Psoas muscle (tissue), 8 donors: ENCODE measurements around the gene CHD2. TPM values are rescaled to one million over a fixed set of nuclear protein-coding genes. Genes with fewer than 3 reads are reported as not detected.

Source experiments
- ATAC-seq, 4 donors: fragments of 200-7000 bp; cut with Tn5 transposase; one replicate each; pipeline ENCODE4 v1.9.1; 2020; ENCODE audit warnings: moderate library complexity in 3 of 4, mild to moderate bottlenecking in 2 of 4
- DNase-seq, 2 donors: peaks; one replicate each; pipeline ENCODE4 v3.0.0-alpha.2; 2020
- H3K27ac ChIP-seq: fragments of 200-600 bp; one replicate; pipeline ENCODE4 v1.8.0; 2022
- H3K27me3 ChIP-seq, 3 donors: fragments of 200-600 bp in 1 of 3; one replicate each; pipeline versions ENCODE4 v1.6.1 to v1.8.0; 2013 to 2022; ENCODE audit warnings: low read length in 2 of 3, mild to moderate bottlenecking in 2 of 3, moderate library complexity in 1 of 3; ENCODE audit not compliant: insufficient read depth in 3 of 3
- H3K36me3 ChIP-seq, 2 donors: fragments of 200-600 bp in 1 of 2; one replicate each; pipeline versions ENCODE4 v1.6.1 to v1.8.0; 2013 to 2022; ENCODE audit warnings: low read depth in 1 of 2, mild to moderate bottlenecking in 1 of 2, moderate library complexity in 1 of 2; ENCODE audit not compliant: insufficient read depth in 1 of 2
- H3K4me1 ChIP-seq: fragments of 200-600 bp; one replicate; pipeline ENCODE4 v1.8.0; 2022
- H3K4me3 ChIP-seq: fragments of 200-600 bp; one replicate; pipeline ENCODE4 v1.8.0; 2022; ENCODE audit warnings: mild to moderate bottlenecking
- H3K9me3 ChIP-seq: fragments of 200-600 bp; one replicate; pipeline ENCODE4 v1.8.0; 2022
- CTCF ChIP-seq: fragments of 200-600 bp; IDR thresholded peaks from one replicate; pipeline ENCODE4 v1.8.0; 2022; ENCODE audit warnings: antibody characterized with exemption
- WGBS, 3 donors: extraction: QIAGEN DNeasy Blood & Tissue Kit; methylation state at CpG; one replicate each; pipeline versions ENCODE4 v1.1.6 to v1.1.7; 2013; 5-methylcytosine and 5-hydroxymethylcytosine counted together
- intact Hi-C, 2 donors: fragments of 100-400 bp; cut with DNase I; formaldehyde crosslinking; loops; one replicate each; pipeline versions ENCODE4 v1.11.0 to v1.14.2; 2022
- polyA plus RNA-seq, 3 donors: library from polyadenylated mRNA; stranded (reverse); fragments of 200-250 nt; gene quantifications; one replicate each; pipeline ENCODE4 v1.2.3, GENCODE V29; 2013
- total RNA-seq, 4 donors: library from RNA; stranded (reverse); fragmentation: NEBNext Ultra II Directional in 2 of 4; extraction: Animal tissue kit (Norgen Biotek cat#: 25700) in 2 of 4; gene quantifications; one replicate each; pipeline versions ENCODE4 v1.2.1 to v1.2.4, GENCODE V29; 2021 to 2023
- donor health status: healthy with polysubstance abuse.
- donor health status: DM: no; HTN: no; CAD: no; lungs with moderate emphysema.
- donor health status: Bipolar disorder and iron deficiency.
- donor health status: healthy.
- donor health status: DM: yes; HTN: yes; CAD: no.
- donor health status: DM: no; HTN: no; CAD: no.
- donor health status: DM: no; HTN: no; CAD: no.
- donor health status: DM: yes; HTN: yes; CAD: no.

Gene CHD2
- total and polyA plus RNA-seq, 7 donors = 11.1 to 53.0 (median 40.9) TPM

DNA sequence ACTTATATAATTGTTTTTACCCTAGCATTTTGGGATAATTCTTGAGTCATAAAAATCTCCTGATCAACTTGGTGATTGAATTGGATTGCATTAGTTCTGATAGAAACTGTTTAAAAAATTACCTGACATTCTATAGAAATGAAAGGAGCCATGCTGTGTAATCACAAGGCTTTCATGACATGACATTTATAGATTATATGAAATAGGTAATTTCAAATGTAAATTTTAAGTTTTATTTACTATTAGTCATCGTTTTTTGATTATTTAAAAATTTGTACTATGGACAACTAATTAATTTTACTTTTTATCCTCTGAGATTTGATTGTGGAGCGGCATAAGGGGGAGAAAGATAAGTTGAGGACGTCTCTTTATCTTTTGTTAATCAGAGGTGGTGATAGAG, 12.3 kb upstream of the CHD2 start:
- Histone ChIP-seq H3K27me3 (no peaks in the 10 kb centered on the region), H3K9me3 (no peaks in the 10 kb centered on the region), H3K4me3 (peak overlapping the region; percentile 83), H3K4me1 (peaks cover 47% of the 10 kb centered on the region), H3K27ac (peak overlapping the region; percentile 98), H3K36me3 (peaks cover 0 to 83% of the 10 kb centered on the region in 2 donors)
- DNase-seq = no peak
- no peak for TF ChIP-seq CTCF
- ATAC-seq = no peak
- intact Hi-C loops = no loop called here
- 44 to 58% (median 53%) methylated on average over 3 of the region's 3 CpGs for WGBS, 3 donors

DNA sequence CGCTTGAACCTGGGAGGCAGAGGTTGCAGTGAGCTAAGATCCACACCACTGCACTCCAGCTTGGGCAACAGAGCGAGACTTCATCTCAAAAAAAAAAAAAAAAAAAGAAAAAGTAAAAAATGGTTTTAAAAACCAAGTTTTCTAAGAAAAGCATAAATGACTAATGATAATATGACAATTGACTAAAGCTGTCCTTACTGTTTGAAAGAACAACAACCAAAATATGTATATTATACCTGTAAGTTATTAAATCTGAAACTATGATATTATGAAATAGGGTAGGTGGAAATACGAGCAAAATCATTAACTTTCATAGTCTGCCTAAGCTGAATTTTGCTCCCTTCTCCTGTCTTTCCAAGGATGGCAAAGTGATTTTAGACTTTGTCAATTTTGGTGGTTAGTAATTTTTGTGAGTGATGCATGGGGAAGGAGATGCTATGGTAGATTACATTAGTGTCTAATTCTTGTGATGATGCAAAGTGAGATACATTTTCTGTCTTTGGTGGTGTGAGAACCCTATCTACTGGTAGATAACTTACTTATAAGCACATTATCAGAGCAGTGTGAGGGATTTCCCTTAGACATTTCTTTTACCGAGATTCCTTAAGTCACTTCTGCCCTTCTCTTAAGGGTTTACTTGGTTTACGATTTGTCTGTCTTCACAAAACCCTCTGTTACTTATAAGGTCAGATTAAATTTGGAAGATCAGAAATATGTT, 10.6 kb upstream of the CHD2 start:
- intact Hi-C loops = no loop called here
- ATAC-seq = no peak

DNA sequence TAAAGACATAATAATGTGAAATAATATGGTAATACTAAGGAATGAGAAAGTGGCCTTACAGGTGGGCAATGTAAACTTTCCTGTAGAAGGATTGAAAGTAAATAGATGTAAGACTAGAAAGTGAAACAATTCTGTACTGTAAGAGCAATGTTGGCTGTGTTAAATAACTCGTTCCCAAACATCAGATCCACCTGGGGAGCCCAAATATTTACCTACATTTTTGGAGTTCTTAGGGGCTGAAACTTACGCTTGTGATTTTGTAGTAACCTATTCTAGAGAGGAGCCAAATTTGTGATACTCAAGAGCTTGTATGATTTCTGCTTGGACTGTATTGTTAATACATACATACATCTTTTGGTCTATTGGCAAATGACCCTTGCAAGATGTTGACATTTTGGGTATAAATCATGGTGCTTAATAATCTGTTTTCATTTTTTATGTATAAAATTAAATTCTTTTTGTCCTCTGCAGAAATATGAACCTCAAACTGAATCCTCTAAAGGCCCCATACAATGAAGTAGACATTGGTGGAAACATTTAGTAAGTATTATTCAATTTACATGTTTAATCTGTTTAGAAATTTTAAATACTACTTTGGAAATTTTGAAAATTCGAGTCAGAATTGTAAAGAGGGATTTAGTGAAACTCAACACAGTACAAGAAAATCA, 8.5 kb upstream of the CHD2 start:
- peak overlapping the region; percentile 39 for H3K27ac ChIP-seq
- H3K4me1 ChIP-seq = peaks cover 64% of the 10 kb centered on the region
- intact Hi-C loops = no loop called here
- no peak overlapping the region for H3K4me3 ChIP-seq
- H3K9me3 ChIP-seq = no peaks in the 10 kb centered on the region
- no peaks in the 10 kb centered on the region for H3K27me3 ChIP-seq
- ATAC-seq = no peak
- H3K36me3 ChIP-seq = peaks cover 3 to 97% of the 10 kb centered on the region in 2 donors
- TF ChIP-seq CTCF = no peak
- no peak for DNase-seq
- 64 to 74% (median 65%) methylated on average over 3 of the region's 3 CpGs for WGBS, 3 donors

More for the DNA sequence above, 10.6 kb upstream of the CHD2 start:
- Histone ChIP-seq H3K4me1 (peaks cover 54% of the 10 kb centered on the region), H3K9me3 (no peaks in the 10 kb centered on the region), H3K27me3 (no peaks in the 10 kb centered on the region), H3K4me3 (no peak overlapping the region), H3K36me3 (peaks cover 3 to 91% of the 10 kb centered on the region in 2 donors), H3K27ac (peak overlapping the region; percentile 98)
- WGBS, 3 donors = 80 to 92% (median 89%) methylated on average over 5 of the region's 5 CpGs
- TF ChIP-seq CTCF = no peak
- DNase-seq = no peak

DNA sequence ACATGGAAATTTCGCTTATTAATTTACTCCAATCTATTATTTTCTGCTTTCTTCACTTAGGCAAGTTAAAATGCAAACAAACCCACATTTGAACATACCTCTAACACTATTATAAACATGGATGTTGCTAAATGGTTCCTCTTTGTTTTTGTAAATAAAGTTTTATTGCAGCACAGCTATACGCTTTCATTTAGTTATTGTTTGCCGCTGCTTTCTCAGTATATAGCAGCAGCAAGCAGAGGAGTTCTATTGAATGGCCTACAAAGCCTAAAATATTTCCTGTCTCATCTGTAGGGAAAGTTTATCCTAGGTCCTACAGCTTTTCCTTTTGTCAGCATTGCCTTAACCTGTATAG, 7.9 kb upstream of the CHD2 start:
- peaks cover 3 to 92% of the 10 kb centered on the region in 2 donors for H3K36me3 ChIP-seq
- intact Hi-C loops = no loop called here
- 95 to 99% (median 97%) methylated on average over 3 of the region's 3 CpGs for WGBS, 3 donors
- H3K4me1 ChIP-seq = peaks cover 64% of the 10 kb centered on the region
- no peak overlapping the region for H3K4me3 ChIP-seq
- no peaks in the 10 kb centered on the region for H3K27me3 ChIP-seq
- TF ChIP-seq CTCF = no peak
- ATAC-seq (no peak), DNase-seq (no peak)
- H3K27ac ChIP-seq = peak overlapping the region; percentile 54
- no peaks in the 10 kb centered on the region for H3K9me3 ChIP-seq
